OCI-LY1 (cell line): ENCODE measurements around the gene EXOC7.

Experiments
- EZH2 ChIP-seq: fragments of 200-600 bp; sonication (generic), shearing (Covaris generic); IDR thresholded peaks from 2 replicates; pipeline ENCODE4 v1.8.0; 2017; ENCODE audit warnings: borderline replicate concordance, mixed run types, mild to moderate bottlenecking, antibody characterized with exemption, low read length, moderate library complexity, mixed read lengths
- TF ChIP-seq, protein P1 (sequence below): fragments of 200-600 bp; sonication (generic), shearing (Covaris generic); IDR thresholded peaks from 2 replicates; pipeline ENCODE4 v1.5.1; 2017; ENCODE audit warnings: mild to moderate bottlenecking, antibody characterized with exemption, low read length, moderate library complexity, mixed read lengths

DNA sequence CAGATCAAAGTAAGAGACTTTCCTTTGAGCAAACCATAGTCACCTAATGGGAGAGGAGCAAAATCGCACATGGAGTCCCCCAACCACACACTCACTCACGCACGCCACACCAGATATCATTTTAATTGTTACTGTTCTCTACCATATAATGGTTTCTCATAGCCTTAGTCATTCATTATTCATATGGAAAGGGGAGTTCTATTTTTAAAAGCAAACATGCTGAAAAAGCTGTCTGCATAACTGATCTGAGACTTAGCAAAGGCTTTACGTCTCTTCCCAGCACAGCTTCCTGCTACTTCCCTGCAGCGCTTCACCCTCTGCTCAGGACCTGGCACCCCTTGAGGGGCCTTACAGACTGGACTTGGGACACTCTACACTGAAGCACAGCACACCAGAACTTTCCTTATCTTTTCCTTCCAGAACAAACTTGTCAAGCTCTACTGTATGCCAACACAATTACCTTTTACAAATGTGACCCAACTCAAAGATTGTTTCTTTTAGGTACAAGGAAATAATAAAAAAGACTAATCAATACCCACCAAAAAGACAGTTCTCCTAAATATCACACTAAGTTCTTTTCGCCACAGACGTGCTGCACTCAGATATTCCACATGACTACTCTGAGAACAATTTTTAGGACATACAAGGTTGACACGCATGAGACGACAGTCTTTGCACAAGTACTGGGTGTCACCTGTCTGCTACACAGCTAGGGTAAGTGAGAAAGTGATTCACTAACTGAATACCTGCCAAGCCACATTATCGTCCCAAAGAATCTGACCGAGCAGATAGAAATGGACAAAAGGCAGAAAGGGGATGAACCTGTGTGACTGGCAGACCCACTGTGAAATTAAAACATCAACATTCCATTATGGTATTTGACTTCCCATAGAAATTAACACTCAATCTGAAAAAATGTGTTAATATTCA, 52.8 kb downstream of the EXOC7 start:
- TF ChIP-seq, protein P1, sequence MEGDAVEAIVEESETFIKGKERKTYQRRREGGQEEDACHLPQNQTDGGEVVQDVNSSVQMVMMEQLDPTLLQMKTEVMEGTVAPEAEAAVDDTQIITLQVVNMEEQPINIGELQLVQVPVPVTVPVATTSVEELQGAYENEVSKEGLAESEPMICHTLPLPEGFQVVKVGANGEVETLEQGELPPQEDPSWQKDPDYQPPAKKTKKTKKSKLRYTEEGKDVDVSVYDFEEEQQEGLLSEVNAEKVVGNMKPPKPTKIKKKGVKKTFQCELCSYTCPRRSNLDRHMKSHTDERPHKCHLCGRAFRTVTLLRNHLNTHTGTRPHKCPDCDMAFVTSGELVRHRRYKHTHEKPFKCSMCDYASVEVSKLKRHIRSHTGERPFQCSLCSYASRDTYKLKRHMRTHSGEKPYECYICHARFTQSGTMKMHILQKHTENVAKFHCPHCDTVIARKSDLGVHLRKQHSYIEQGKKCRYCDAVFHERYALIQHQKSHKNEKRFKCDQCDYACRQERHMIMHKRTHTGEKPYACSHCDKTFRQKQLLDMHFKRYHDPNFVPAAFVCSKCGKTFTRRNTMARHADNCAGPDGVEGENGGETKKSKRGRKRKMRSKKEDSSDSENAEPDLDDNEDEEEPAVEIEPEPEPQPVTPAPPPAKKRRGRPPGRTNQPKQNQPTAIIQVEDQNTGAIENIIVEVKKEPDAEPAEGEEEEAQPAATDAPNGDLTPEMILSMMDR, result no peak
- TF ChIP-seq EZH2, result no peak
